K562 (cell line): ENCODE measurements around the gene TOMM22. TPM values are rescaled to one million over a fixed set of nuclear protein-coding genes. Genes with fewer than 3 reads are reported as not detected.

Experiments
- ARID3A ChIP-seq: IDR thresholded peaks from 2 replicates; pipeline ENCODE4 v1.6.1; 2012; ENCODE audit warnings: low read depth, low read length, improper control_type of control experiment, borderline replicate concordance
- BRCA1 ChIP-seq, 2 experiments: fragments of 450-650 bp in 1 of 2; sonication (generic) in 1 of 2; formaldehyde crosslinking in 1 of 2; IDR thresholded peaks; 2 replicates each; pipeline versions ENCODE4 v1.5.0 to v1.6.1; 2017 to 2020; ENCODE audit warnings: mild to moderate bottlenecking in 1 of 2, missing genetic modification reagents in 1 of 2
- CHD2 ChIP-seq: IDR thresholded peaks from 2 replicates; pipeline ENCODE4 v1.6.1; 2011; ENCODE audit warnings: low read depth, low read length
- E2F3 ChIP-seq: fragments of 250-450 bp; sonication (Bioruptor Pico); IDR thresholded peaks from 2 replicates; pipeline ENCODE4 v1.4.0; 2020; ENCODE audit warnings: mild to moderate bottlenecking
- E2F5 ChIP-seq: sonication (generic); formaldehyde crosslinking; IDR thresholded peaks from 2 replicates; pipeline ENCODE4 v1.8.0; 2022; ENCODE audit warnings: mild to moderate bottlenecking, missing genetic modification reagents
- ELK3 ChIP-seq: fragments of 450-650 bp; formaldehyde crosslinking; IDR thresholded peaks from 2 replicates; pipeline ENCODE4 v1.4.0; 2020; ENCODE audit warnings: mild to moderate bottlenecking
- ESRRB ChIP-seq: fragments of 250-450 bp; sonication (Bioruptor Pico); IDR thresholded peaks from 2 replicates; pipeline ENCODE4 v1.5.0; 2020; ENCODE audit warnings: mild to moderate bottlenecking, moderate library complexity, borderline replicate concordance
- FOXP4 ChIP-seq: sonication (generic); formaldehyde crosslinking; IDR thresholded peaks from 2 replicates; pipeline ENCODE4 v1.8.0; 2022; ENCODE audit warnings: mild to moderate bottlenecking, missing genetic modification reagents, borderline replicate concordance
- MAFK ChIP-seq: IDR thresholded peaks from 2 replicates; pipeline ENCODE4 v1.6.1; 2011; ENCODE audit warnings: low read length, improper control_type of control experiment
- MLLT1 ChIP-seq, 2 experiments: fragments of 450-650 bp; IDR thresholded peaks; 2 replicates each; pipeline ENCODE4 v1.6.1; 2016
- NFE2L1 ChIP-seq: fragments of 450-650 bp; IDR thresholded peaks from 2 replicates; pipeline ENCODE4 v1.6.1; 2016; ENCODE audit warnings: missing genetic modification characterization, low read depth, mild to moderate bottlenecking, missing compliant biosample characterization, moderate library complexity, borderline replicate concordance
- STAT5B ChIP-seq: fragments of 250-450 bp; sonication (Bioruptor Pico); IDR thresholded peaks from 2 replicates; pipeline ENCODE4 v1.8.0; 2021; ENCODE audit warnings: mild to moderate bottlenecking, inconsistent platforms
- TFAP4 ChIP-seq: sonication (generic); formaldehyde crosslinking; IDR thresholded peaks from 2 replicates; pipeline ENCODE4 v1.8.0; 2022; ENCODE audit warnings: missing genetic modification reagents, mild to moderate bottlenecking, moderate library complexity, borderline replicate concordance
- ZNF24 ChIP-seq: fragments of 450-650 bp; IDR thresholded peaks from 2 replicates; pipeline ENCODE4 v1.6.1; 2016
- ZNF347 ChIP-seq: fragments of 450-650 bp; formaldehyde crosslinking; IDR thresholded peaks from 2 replicates; pipeline ENCODE4 v1.4.0; 2020; ENCODE audit warnings: low read depth, mild to moderate bottlenecking, moderate library complexity
- ZSCAN32 ChIP-seq: fragments of 450-650 bp; formaldehyde crosslinking; IDR thresholded peaks from 2 replicates; pipeline ENCODE4 v1.4.0; 2020; ENCODE audit warnings: mild to moderate bottlenecking, moderate library complexity
- ZZZ3 ChIP-seq: fragments of 450-650 bp; IDR thresholded peaks from 2 replicates; pipeline ENCODE4 v1.6.1; 2016; ENCODE audit warnings: antibody characterized with exemption, mild to moderate bottlenecking, moderate library complexity
- polyA plus RNA-seq, 8 experiments: library from polyadenylated mRNA; depleted of rRNA in 4 of 8; stranded (reverse) in 5 of 8; unstranded in 3 of 8; fragments of >200 nt; fragmentation: Nextera tagmentation in 2 of 8; fragmentation: Illumina TruSeq in 1 of 8; extraction: Ambion mirVana in 2 of 8; extraction: Trizol in 1 of 8; gene quantifications; 2 replicates each; pipeline versions ENCODE4 v1.2.1 to v1.2.3, GENCODE V29; 2011 to 2014; ENCODE audit warnings: inconsistent platforms in 1 of 8, missing spikeins in 1 of 8
- total RNA-seq, 7 experiments: library from RNA; depleted of rRNA in 6 of 7; stranded (reverse); fragments of >200 nt in 6 of 7; fragmentation: Illumina TruSeq in 2 of 7; extraction: Trizol in 2 of 7; gene quantifications; 2 replicates each; pipeline versions ENCODE4 v1.2.1 to v1.2.3, GENCODE V29; 2011 to 2021; ENCODE audit warnings: low replicate concordance in 1 of 7

The TOMM22 gene
- total and polyA plus RNA-seq, 9 of the 15 experiments (the other 6 are each of a cell fraction or from before 2014, with no cell fraction given): 25.8 to 108 (median 73.8) TPM

GRCh38 chr22:38705235-38706100, 23.7 kb downstream of the TOMM22 start, which contains the start of gene GTPBP1 (continued):
- no peak for TF ChIP-seq ZNF347 (CRISPR knock-in tag)
- TF ChIP-seq ZSCAN32 (CRISPR knock-in tag): no peak
- no peak for TF ChIP-seq ESRRB (CRISPR knock-in tag)
- TF ChIP-seq ARID3A: peak; percentile 74; the same call in 1 of the 2 replicates
- no peak for TF ChIP-seq FOXP4
- TF ChIP-seq ELK3: no peak
- TF ChIP-seq STAT5B: no peak
- no peak for TF ChIP-seq NFE2L1
- peak; percentile 72 for TF ChIP-seq CHD2
- TF ChIP-seq E2F5: no peak
- TF ChIP-seq E2F3 (CRISPR knock-in tag): no peak
- no peak for TF ChIP-seq BRCA1 (IDR thresholded peaks at IDR 0.05)
- TF ChIP-seq BRCA1 (CRISPR knock-in tag; IDR thresholded peaks at IDR 0.05): no peak
- TF ChIP-seq ZZZ3: no peak
- TF ChIP-seq TFAP4 (CRISPR knock-in tag): peak; percentile 66
- TF ChIP-seq MLLT1 (IDR thresholded peaks at IDR 0.05): no peak; a peak in 1 of 4 replicates
- TF ChIP-seq MAFK: peak; percentile 41
- TF ChIP-seq ZNF24: 0 out of 2 replicates have a peak, but pooled peaks have one; percentile 8
